GM18870 (cell line): ENCODE data around the gene TMEM185A.
A peak's percentile ranks its signal among the peaks of the same experiment; 100 is the strongest.
"Not testable (repeated sequence)": the region's sequence is repeated elsewhere in the genome, so short reads cannot be mapped to it uniquely, and the experiment has no call there.

Source experiments
- ATAC-seq: cut with Tn5 transposase; IDR thresholded peaks from one replicate; pipeline ENCODE4 v1.9.1; 2021; ENCODE audit warnings: moderate library complexity; ENCODE audit not compliant: unreplicated experiment

Gene TMEM185A

GRCh38 chrX:149626829-149627228 is 4.8 kb downstream of the TMEM185A start:
- ATAC-seq, result not testable (repeated sequence)

- ATAC-seq, result not testable (repeated sequence)
Observed at GRCh38 chrX:149619662-149620061, 11.9 kb downstream of the TMEM185A start.

DNA sequence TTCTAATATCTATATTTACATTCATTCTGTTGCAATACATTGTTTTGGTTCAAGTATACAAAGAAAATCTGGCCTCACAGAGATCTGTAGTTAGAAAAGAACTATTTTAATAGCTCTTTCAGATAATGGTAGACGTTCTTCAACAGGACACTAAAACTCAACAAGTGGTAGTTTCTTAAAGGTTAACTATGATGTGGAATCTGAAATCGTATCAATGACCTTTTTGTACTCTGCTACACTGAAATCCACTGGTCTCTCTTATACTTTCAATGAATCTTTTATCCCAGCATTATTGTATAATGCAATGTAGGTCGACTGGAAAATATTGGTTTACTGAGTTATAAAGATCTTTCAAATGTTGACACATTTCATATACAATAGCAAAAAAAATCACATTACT is 12.7 kb downstream of the TMEM185A start:
- ATAC-seq, result no peak

GRCh38 chrX:149611623-149612175 is 19.9 kb downstream of the TMEM185A start:
- no peak for ATAC-seq

GRCh38 chrX:149610511-149610910 is 21.1 kb downstream of the TMEM185A start:
- no peak for ATAC-seq

DNA sequence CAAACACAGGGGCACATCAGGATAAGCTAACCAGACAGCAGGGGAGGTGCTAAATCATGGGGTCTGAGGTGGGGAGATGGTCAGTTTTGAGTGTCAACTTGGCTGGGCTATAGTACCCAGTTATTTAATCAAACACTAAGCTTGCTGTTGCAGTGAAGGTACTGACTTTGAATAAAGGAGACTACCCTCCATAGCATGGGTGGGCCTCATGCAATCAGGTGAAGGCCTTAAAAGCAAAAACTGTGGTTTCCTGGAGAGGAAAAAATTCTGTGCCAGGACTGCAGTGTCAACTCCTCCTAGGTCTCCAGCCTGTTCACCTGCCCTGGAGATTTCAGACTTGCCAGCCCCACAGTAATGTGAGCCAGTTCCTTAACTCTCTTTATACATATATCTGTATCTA is 23.9 kb downstream of the TMEM185A start:
- ATAC-seq, result no peak

DNA sequence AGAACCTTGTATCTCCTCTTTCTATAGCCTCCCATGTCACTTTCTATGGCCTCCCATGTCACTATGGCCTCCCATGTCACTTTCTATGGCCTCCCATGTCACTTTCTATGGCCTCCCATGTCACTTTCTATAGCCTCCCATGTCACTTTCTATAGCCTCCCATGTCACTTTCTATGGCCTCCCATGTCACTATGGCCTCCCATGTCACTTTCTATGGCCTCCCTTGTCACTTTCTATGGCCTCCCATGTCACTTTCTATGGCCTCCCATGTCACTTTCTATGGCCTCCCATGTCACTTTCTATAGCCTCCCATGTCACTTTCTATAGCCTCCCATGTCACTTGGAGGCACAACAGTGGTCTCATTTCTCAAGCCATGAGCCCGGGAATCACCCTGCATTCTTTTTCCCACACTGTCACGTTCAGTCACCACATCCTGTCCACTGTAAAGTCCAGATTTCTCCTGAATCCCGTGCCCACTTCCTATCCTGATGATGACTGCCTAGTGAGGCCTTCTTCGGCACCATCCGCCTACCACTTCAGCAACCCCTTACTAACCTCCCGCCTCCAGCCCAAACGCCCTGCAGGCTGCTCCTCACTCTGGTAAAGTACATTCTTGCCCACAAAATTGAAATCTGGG is 26.2 kb downstream of the TMEM185A start:
- ATAC-seq, result not testable (repeated sequence)

- ATAC-seq, result not testable (repeated sequence)
Observed at GRCh38 chrX:149598603-149599002, 33.0 kb downstream of the TMEM185A start.

DNA sequence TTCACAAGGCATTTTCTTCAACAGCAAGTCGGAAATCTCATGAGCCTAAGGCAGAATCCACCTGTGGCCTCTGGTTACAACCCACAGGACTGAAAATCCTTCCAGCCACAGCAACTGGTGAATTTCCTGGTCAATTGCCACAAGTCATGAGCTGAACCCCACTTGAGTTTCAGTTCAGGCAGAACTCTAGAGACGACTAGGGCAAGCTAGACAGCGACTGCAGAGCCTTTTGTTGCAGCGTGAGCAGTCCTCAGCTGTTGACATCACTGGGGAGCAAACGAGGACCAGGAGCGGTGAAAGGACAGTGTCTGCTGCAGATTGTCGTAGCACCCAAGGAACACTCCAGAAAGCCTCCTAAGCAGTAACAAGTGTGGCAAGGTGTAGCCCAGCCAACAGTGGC is 35.6 kb downstream of the TMEM185A start:
- ATAC-seq, result not testable (repeated sequence)

- ATAC-seq, result not testable (repeated sequence)
Observed at GRCh38 chrX:149595214-149595613, 36.4 kb downstream of the TMEM185A start, which contains the start of gene HSFX2. Gene HSFX2 (minus strand): TSS chrX:149595314. CDS start chrX:149594700, 614 bp downstream.

- not testable (repeated sequence) for ATAC-seq
Observed at GRCh38 chrX:149590993-149591392, 40.6 kb downstream of the TMEM185A start.

GRCh38 chrX:149587359-149587758 is 44.2 kb downstream of the TMEM185A start, which contains the start of gene MAGEA9B:
Gene MAGEA9B (minus strand): TSS chrX:149587459. CDS start chrX:149583179, 4,280 bp downstream.
- ATAC-seq, result not testable (repeated sequence)

GRCh38 chrX:149585631-149586030 is 46.0 kb downstream of the TMEM185A start:
- not testable (repeated sequence) for ATAC-seq

- ATAC-seq, result peak; percentile 100
Observed at GRCh38 chrX:149573456-149573855, 58.1 kb downstream of the TMEM185A start.

DNA sequence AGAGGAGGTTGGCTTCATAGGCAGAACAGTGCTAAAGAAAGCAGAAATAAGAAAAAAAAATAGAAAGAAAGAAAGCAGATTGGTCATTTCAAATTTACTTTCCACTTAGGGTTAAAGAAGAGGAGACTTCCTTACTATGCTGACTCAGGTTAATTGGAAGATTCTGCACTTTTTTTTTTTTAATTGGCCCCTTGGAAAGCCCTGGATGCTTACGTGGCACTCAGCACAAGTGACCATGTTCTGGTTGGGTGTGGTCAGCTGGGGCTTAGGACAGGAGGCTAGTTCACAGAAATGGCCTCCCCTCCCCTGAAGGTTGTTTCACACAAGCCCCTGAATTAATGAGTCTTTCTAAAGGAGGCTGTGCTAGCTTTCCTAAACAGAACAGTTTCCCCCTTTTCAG is 58.8 kb downstream of the TMEM185A start:
- no peak for ATAC-seq

GRCh38 chrX:149571770-149572169 is 59.8 kb downstream of the TMEM185A start:
- no peak for ATAC-seq

DNA sequence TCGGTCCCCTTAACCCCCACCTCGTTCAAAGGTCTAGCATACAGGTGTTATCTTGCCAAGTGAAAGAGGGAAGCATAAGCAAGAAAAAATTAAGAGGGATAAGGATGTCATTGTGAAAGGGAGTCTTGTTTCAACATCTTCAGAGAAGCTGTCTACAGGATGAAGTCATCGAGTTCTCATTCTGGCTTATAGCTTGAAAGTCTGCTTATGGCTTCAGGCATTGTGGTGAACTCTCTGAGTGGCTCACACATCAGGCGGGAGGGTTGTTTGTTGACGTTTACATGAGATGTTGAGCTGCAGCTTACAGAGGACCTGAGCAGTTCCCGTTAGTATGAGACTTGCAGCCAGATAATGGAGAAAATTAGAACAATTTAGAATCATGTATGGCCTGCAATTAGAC is 60.9 kb downstream of the TMEM185A start:
- ATAC-seq, result no peak

GRCh38 chrX:149569770-149570169 is 61.8 kb downstream of the TMEM185A start:
- no peak for ATAC-seq

DNA sequence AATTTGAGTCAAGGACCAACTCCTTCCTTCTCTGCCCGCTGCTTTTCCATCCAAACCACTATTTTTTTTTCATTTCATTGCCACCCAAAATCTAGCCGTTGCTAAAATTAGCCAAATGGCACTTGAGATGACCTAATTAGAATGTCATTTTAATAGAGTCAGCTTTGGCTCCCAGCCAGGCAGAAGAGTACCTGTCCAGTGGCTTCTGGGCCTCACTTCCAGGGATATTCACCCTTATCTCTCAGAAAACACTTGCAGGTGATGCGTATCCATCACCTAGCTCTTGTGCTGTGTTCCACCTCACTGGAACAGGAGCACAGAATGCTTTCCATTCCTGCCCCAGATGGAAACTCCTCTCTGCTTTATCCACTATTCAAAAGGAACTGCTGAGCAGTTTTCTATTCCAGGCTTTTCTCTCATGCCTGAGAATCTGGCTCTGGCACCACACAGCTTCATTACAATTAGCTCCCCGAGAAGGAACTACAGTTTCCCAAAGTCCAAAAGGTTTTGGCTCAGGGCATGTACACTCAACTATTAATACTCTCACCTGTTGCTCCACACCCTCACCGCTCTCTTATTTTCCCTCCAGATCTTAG is 62.8 kb downstream of the TMEM185A start:
- ATAC-seq, result no peak

DNA sequence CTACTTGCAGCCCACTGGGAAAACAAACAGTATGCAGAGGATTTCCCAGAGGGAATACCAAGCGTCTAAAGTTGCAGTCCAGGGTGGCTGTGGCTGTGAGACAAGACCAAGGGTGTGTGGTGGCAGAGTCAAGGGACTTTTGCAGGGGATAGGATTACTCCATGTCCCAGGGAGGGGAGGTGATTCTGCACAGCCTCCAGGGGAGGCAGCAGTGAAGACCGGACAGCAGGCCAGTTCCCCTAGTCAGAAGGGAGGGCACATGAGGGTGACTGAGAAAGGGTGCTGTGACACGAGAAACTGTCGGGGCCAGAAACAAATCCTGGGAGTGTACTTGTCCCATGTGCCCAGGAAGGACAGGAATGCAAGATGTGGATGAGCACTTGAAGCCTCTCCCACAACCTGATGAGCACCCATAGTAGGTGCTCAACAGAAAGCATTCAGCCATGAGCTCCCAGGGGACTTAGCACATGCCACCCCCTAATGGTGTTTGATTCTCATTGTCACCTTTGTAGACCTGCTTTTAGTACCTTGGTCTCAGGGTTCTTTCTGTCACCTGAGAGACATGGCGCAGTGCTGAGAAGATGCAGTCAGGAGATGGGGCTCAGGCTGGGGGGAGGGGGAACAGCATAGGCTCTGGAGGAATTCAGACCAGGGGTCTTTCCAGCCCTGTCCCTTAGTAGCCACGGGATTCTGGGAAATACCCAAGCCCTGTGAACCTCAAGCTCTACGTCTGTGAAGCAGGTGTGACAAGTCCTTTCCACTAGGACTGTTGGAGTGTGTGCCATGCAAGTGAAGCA is 63.8 kb downstream of the TMEM185A start:
- ATAC-seq, result no peak

- no peak for ATAC-seq
Observed at GRCh38 chrX:149563359-149563758, 68.2 kb downstream of the TMEM185A start.
